Measurements from ENCODE around the gene DEPDC7.

The DEPDC7 gene

GRCh38 chr11:33059331-33060007 is 43.8 kb downstream of the DEPDC7 start:
- TF ChIP-seq, protein P1, sequence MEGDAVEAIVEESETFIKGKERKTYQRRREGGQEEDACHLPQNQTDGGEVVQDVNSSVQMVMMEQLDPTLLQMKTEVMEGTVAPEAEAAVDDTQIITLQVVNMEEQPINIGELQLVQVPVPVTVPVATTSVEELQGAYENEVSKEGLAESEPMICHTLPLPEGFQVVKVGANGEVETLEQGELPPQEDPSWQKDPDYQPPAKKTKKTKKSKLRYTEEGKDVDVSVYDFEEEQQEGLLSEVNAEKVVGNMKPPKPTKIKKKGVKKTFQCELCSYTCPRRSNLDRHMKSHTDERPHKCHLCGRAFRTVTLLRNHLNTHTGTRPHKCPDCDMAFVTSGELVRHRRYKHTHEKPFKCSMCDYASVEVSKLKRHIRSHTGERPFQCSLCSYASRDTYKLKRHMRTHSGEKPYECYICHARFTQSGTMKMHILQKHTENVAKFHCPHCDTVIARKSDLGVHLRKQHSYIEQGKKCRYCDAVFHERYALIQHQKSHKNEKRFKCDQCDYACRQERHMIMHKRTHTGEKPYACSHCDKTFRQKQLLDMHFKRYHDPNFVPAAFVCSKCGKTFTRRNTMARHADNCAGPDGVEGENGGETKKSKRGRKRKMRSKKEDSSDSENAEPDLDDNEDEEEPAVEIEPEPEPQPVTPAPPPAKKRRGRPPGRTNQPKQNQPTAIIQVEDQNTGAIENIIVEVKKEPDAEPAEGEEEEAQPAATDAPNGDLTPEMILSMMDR (IDR thresholded peaks at IDR 0.05; ENCODE audit: low read depth, low read length): no peak
- Histone ChIP-seq H3K36me3 (peaks cover 33% of the 10 kb centered on the region), H3K9me3 (ENCODE audit: severe bottlenecking) (no peaks in the 10 kb centered on the region), H3K27me3 (ENCODE audit: insufficient read depth, low read depth, severe bottlenecking) (no peaks in the 10 kb centered on the region), H3K4me3 (ENCODE audit: low read depth, low read length) (no peak overlapping the region), H3K27ac (peak overlapping the region; percentile 82)
- DNase-seq: no peak

- H3K27me3 ChIP-seq (ENCODE audit: insufficient read depth, low read depth, severe bottlenecking): no peaks in the 10 kb centered on the region
- H3K36me3 ChIP-seq: peaks cover 33% of the 10 kb centered on the region
- peak overlapping the region; percentile 82 for H3K27ac ChIP-seq
- H3K4me3 ChIP-seq (ENCODE audit: low read depth, low read length): no peak overlapping the region
- peak; percentile 63 for DNase-seq
- TF ChIP-seq, protein P1 (IDR thresholded peaks at IDR 0.05; ENCODE audit: low read depth, low read length): no peak
- H3K9me3 ChIP-seq (ENCODE audit: severe bottlenecking): no peaks in the 10 kb centered on the region
These were observed 44.6 kb downstream of the DEPDC7 start for GRCh38 chr11:33060271-33060670.

GRCh38 chr11:33062137-33062536 is 46.5 kb downstream of the DEPDC7 start:
- DNase-seq: no peak
- Histone ChIP-seq H3K27ac (peak overlapping the region; percentile 82), H3K4me3 (ENCODE audit: low read depth, low read length) (no peak overlapping the region), H3K9me3 (ENCODE audit: severe bottlenecking) (no peaks in the 10 kb centered on the region), H3K27me3 (ENCODE audit: insufficient read depth, low read depth, severe bottlenecking) (no peaks in the 10 kb centered on the region), H3K36me3 (peaks cover 42% of the 10 kb centered on the region)
- TF ChIP-seq, protein P1 (IDR thresholded peaks at IDR 0.05; ENCODE audit: low read depth, low read length): no peak

DNA sequence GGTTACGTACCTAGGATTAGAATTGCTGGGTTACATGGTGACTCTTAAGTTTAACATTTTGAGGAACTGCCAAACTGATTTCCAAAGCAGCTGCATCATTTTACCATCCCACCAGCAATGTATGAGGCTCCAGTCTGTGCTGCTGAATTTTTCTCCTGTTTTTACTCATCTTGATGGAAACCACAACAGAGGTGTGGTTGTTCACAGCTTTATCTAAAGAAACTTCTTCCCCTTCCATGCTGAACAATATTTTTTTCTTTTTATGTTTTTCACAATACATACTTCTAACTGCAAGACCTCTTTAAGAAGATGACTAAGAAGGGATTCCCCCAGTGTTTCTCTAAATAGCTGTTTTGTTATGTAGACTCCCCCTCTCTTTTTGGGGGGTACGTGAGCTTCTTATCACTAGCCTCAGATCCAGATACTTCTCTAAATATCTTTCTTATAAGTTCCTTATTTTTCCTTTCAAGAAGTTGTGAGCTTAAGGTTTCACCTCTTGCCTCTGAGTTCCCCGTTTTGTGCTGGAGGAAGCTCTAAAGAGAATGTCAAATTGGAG is 47.7 kb downstream of the DEPDC7 start:
- Histone ChIP-seq H3K4me3 (ENCODE audit: low read depth, low read length) (no peak overlapping the region), H3K27ac (no peak overlapping the region), H3K36me3 (peaks cover 35% of the 10 kb centered on the region), H3K27me3 (ENCODE audit: insufficient read depth, low read depth, severe bottlenecking) (no peaks in the 10 kb centered on the region), H3K9me3 (ENCODE audit: severe bottlenecking) (no peaks in the 10 kb centered on the region)
- DNase-seq: no peak
- TF ChIP-seq, protein P1 (IDR thresholded peaks at IDR 0.05; ENCODE audit: low read depth, low read length): no peak

DNA sequence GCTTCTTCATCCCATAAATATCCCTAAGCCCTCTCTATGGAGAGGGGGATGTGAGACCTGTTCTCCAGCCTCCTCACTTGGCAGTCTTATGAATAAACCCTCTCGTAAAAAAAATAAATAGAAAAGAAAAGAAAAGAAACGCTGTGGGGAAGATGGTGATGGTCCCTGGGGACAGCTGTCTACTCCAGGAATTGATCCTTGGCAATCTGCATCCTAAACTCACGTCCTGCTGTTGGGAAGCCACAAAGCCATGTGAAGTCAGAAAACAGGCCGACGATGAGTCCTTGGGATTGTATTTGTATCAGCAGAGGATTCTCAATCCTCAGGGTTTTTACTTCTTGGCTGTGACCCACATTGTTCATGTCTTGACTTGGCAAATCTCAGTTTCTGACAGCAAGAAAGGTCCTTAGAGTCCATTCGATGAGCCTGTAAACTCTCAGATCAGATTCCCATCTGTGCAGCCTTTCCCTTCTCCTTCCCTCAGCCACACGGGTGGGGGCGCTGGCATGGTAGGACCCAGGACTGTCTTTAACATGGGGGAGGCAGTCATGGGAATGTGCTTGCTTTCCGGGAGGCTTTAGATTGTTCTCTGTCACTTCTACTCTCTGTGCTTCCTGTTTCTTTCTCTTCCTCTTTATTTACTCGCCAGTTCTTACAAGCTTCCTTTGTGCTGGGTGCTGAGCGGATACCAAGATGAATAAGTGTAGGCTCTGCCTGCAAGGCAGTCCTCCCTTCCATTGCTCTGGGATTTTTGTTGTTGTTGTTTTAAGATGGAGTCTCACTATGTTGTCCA is 48.6 kb downstream of the DEPDC7 start:
- Histone ChIP-seq H3K4me3 (ENCODE audit: low read depth, low read length) (no peak overlapping the region), H3K27me3 (ENCODE audit: insufficient read depth, low read depth, severe bottlenecking) (no peaks in the 10 kb centered on the region), H3K9me3 (ENCODE audit: severe bottlenecking) (no peaks in the 10 kb centered on the region), H3K27ac (peak overlapping the region; percentile 19; the same call in 1 of the 2 replicates), H3K36me3 (peaks cover 35% of the 10 kb centered on the region)
- peak; percentile 24 for DNase-seq
- TF ChIP-seq, protein P1 (IDR thresholded peaks at IDR 0.05; ENCODE audit: low read depth, low read length): no peak

Data from WERI-Rb-1 (cell line).